Heart left ventricle (tissue), 13 donors: Measurements from ENCODE around the gene PTPRK.

Experiments
- POLR2A ChIP-seq, 2 donors: fragments of 450-650 bp; IDR thresholded peaks; one replicate each; pipeline ENCODE4 v1.6.1; 2017; ENCODE audit warnings: antibody characterized with exemption in 2 of 2, mild to moderate bottlenecking in 2 of 2, moderate library complexity in 2 of 2
- TF ChIP-seq, protein P1 (sequence below), 12 donors: fragments of 200-600 bp; sonication (generic) in 4 of 12; IDR thresholded peaks; one replicate each; pipeline versions ENCODE4 v1.5.0 to v1.8.0; 2018 to 2022; ENCODE audit warnings: antibody characterized with exemption in 12 of 12, mild to moderate bottlenecking in 5 of 12
- donor health status: ischemic (EF 13 %, LVEDD 7.1; RV severe dilation, severe dysfunction).
- donor health status: DM: no; HTN: yes; CAD: no.
- donor health status: DM: no; HTN: no; CAD: no.
- donor health status: ischemic (EF 25% LVEDD 6.9; RV normal size, moderate dysfunction).
- donor health status: ischemic (EF 25% LVEDD 5.7; RV mildly dilated, moderate dysfunction).
- donor health status: ischemic (EF 35%, LVEDD 5.7; RV mildly dilated, moderate dysfunction).
- donor health status: nonischemic (EF 11% LVEDD 7.7; RV severe dilation, severe dysfunction).
- donor health status: DM: yes; HTN: yes; CAD: no.
- donor health status: PGD.
- donor health status: ischemic (EF 29% LVEDD 5.4; RV normal size, mild dysfunction).
- donor health status: nonischemic (EF 23%, LVEDD 6.1; RV moderate dilation, normal function).

DNA sequence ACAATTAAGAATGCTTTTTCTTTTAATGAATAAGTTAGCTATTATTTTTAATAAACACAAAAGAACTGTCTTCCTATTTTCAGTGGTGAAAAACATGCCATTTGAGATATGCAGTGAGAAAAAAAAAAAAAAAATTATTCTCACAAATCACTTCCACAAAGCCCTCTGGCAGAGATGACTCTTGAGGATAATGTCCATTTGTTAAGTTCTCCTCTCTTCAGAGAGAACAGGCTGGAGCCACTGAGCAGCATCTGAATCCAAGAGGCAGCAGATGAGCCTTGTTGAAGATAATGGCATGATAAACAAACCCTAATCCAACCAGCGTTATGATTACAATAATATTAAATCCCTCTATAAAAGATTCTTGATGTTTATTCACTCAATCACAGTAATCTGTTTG is 105.0 kb downstream of the PTPRK start:
- TF ChIP-seq, protein P1, sequence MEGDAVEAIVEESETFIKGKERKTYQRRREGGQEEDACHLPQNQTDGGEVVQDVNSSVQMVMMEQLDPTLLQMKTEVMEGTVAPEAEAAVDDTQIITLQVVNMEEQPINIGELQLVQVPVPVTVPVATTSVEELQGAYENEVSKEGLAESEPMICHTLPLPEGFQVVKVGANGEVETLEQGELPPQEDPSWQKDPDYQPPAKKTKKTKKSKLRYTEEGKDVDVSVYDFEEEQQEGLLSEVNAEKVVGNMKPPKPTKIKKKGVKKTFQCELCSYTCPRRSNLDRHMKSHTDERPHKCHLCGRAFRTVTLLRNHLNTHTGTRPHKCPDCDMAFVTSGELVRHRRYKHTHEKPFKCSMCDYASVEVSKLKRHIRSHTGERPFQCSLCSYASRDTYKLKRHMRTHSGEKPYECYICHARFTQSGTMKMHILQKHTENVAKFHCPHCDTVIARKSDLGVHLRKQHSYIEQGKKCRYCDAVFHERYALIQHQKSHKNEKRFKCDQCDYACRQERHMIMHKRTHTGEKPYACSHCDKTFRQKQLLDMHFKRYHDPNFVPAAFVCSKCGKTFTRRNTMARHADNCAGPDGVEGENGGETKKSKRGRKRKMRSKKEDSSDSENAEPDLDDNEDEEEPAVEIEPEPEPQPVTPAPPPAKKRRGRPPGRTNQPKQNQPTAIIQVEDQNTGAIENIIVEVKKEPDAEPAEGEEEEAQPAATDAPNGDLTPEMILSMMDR (IDR thresholded peaks at IDR 0.05) = no peak
- no peak for TF ChIP-seq POLR2A (IDR thresholded peaks at IDR 0.05)
